IMR-90 (cell line): Measurements from ENCODE around the gene RMDN3. TPM values are rescaled to one million over a fixed set of nuclear protein-coding genes. Genes with fewer than 3 reads are reported as not detected.

ENCODE experiments used
- CTCF ChIP-seq: conservative IDR thresholded peaks from 2 replicates; pipeline ENCODE4 v1.5.1; 2012; ENCODE audit warnings: mild to moderate bottlenecking, low read depth, low read length, improper control_type of control experiment
- MAZ ChIP-seq: IDR thresholded peaks from 2 replicates; pipeline ENCODE4 v1.6.1; 2012; ENCODE audit warnings: low read depth, mild to moderate bottlenecking, low read length, improper control_type of control experiment, moderate library complexity, borderline replicate concordance
- RFX5 ChIP-seq: IDR thresholded peaks from 2 replicates; pipeline ENCODE4 v1.8.0; 2012; ENCODE audit warnings: low read depth, mild to moderate bottlenecking, low read length, moderate library complexity
- polyA plus RNA-seq, 3 experiments: library from polyadenylated mRNA; depleted of rRNA; stranded (reverse); fragments of >200 nt; gene quantifications; 2 replicates each; pipeline ENCODE4 v1.2.3, GENCODE V29; 2012; ENCODE audit warnings: low replicate concordance in 1 of 3
- total RNA-seq: library from RNA; depleted of rRNA; stranded (reverse); fragments of >200 nt; gene quantifications from 2 replicates; pipeline ENCODE4 v1.2.3, GENCODE V29; 2012

Gene RMDN3
- total and polyA plus RNA-seq, 2 of the 4 experiments (the other 2 are of a cell fraction) = 14.7 to 25.7 TPM

GRCh38 chr15:40793216-40793989 is 38.3 kb upstream of the RMDN3 start (continued):
- no peak for TF ChIP-seq CTCF
- TF ChIP-seq MAZ = 0 out of 2 replicates have a peak, but pooled peaks have one; percentile 8
- TF ChIP-seq RFX5 = no peak
